Right cardiac atrium (tissue), 5 donors: Measurements from ENCODE around the gene LRRC23. TPM values are rescaled to one million over a fixed set of nuclear protein-coding genes. Genes with fewer than 3 reads are reported as not detected.

Experiments
- ATAC-seq, 2 donors: fragments of 200-7000 bp; cut with Tn5 transposase; one replicate each; pipeline versions ENCODE4 v1.8.0 to v1.9.1; 2020; ENCODE audit warnings: moderate library complexity in 2 of 2, mild to moderate bottlenecking in 1 of 2
- DNase-seq, 3 donors: peaks; one replicate each; pipeline ENCODE4 v3.0.0-alpha.2; 2020
- H3K27ac ChIP-seq: one replicate; pipeline ENCODE4 v1.5.1; 2013; ENCODE audit warnings: mild to moderate bottlenecking, low read length, control low read depth, moderate library complexity
- H3K27me3 ChIP-seq: one replicate; pipeline ENCODE4 v1.6.1; 2013; ENCODE audit not compliant: control insufficient read depth, insufficient read depth
- H3K4me1 ChIP-seq: one replicate; pipeline ENCODE4 v1.6.1; 2013; ENCODE audit warnings: low read length; ENCODE audit not compliant: control insufficient read depth, insufficient read depth
- H3K4me3 ChIP-seq: one replicate; pipeline ENCODE4 v1.5.1; 2013; ENCODE audit warnings: low read length, control low read depth
- H3K9me3 ChIP-seq: one replicate; pipeline ENCODE4 v1.6.1; 2013; ENCODE audit warnings: low read length; ENCODE audit not compliant: control insufficient read depth
- WGBS: extraction: QIAGEN DNeasy Blood & Tissue Kit; methylation state at CpG from one replicate; pipeline ENCODE4 v1.1.7; 2013; 5-methylcytosine and 5-hydroxymethylcytosine counted together
- intact Hi-C, 4 donors: fragments of 100-400 bp; cut with DNase I; formaldehyde crosslinking; loops; one replicate each; pipeline versions ENCODE4 v1.11.0 to v1.14.0; 2022 to 2023
- polyA plus RNA-seq: library from polyadenylated mRNA; stranded (reverse); fragments of 200-250 nt; gene quantifications from one replicate; pipeline ENCODE4 v1.2.3, GENCODE V29; 2013
- total RNA-seq, 4 donors: library from RNA; stranded (reverse); fragmentation: NEBNext Ultra II Directional; extraction: Animal tissue kit (Norgen Biotek cat#: 25700); gene quantifications; one replicate each; pipeline ENCODE4 v1.2.1, GENCODE V29; 2021
- donor health status: healthy with polysubstance abuse.
- donor health status: DM: no; HTN: yes; CAD: no.
- donor health status: DM: no; HTN: no; CAD: no.
- donor health status: DM: no; HTN: yes; CAD: no; lungs with severe emphysema.
- donor health status: DM: yes; HTN: yes; CAD: no.

The LRRC23 gene
- total and polyA plus RNA-seq, 5 donors = 11.4 to 15.0 (median 12.7) TPM

DNA sequence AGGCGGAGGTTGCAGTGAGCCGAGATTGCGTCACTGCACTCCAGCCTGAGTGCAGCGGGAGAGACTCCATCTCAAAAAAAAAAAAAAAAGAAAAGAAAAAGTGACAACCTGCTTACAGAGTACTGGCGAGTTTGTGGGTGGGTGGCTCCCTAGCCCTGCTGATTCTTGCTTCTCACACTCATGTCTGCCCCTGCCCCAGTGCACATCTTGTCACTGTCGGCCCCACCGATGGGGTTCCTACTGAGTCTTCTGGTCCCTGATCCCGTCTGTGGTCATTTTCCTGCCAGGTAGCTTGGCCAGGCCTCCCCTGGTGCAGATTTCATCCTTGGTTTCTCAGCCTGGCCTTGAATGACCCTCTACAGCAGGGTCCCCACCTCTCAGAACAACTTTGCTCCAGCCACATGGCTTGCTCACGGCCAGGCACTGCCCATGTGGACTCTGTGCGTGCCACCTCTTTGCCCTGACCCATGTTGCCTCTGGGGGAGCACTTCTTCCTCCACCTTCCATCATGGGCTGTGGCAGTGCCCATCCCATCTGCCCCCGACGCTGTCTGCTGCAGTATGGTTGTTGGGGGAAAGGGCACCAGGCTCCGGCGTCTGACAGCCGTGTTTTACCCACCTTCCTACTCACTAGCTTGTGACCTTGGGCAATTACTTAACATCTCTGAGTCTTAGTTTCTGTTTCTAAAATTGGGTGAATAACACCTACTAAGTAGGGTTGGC is 44.4 kb downstream of the LRRC23 start:
- Histone ChIP-seq H3K27me3 (no peaks in the 10 kb centered on the region), H3K4me1 (no peaks in the 10 kb centered on the region), H3K9me3 (no peaks in the 10 kb centered on the region), H3K4me3 (no peak overlapping the region), H3K27ac (no peak overlapping the region)
- 79% methylated on average over 15 of the region's 15 CpGs for WGBS
- DNase-seq (peak in 2 of 3 donors; percentile 24 to 42), ATAC-seq (no peak)
- intact Hi-C loops = loop anchor here in 2 of 4 donors (5.0 to 10.0 kb wide), 2 partner anchors 163 to 166 kb away; no protein-coding TSS in a partner anchor

DNA sequence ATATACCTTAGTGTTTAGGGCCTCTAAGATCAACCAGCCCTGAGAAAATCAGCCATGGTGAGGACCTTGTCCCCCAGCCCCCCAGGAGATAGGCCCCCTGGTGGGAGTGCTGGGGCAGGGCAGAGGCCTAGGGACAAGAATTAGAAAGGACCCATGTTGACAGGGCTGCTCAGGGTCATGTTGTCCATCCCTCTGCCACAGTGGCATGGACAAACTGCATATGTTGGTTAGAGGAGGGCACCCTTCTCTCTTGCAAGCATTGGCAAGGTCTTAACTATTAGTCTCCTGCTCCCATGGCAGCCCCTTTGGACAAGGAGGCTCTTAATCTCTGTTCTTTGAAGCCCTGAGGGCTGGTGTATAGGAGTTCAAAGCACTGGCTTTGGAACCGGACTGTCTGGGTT is 45.8 kb downstream of the LRRC23 start:
- intact Hi-C loops = loop anchor here in 1 of 4 donors (10.0 kb wide), 1 partner anchor 154 kb away; the partner anchor contains the start of gene C1RL
- H3K4me1 ChIP-seq = no peaks in the 10 kb centered on the region
- no peak overlapping the region for H3K4me3 ChIP-seq
- ATAC-seq (no peak), DNase-seq (no peak)
- H3K27ac ChIP-seq = no peak overlapping the region
- no peaks in the 10 kb centered on the region for H3K27me3 ChIP-seq
- 79% methylated on average over 1 of the region's 1 CpG for WGBS
- no peaks in the 10 kb centered on the region for H3K9me3 ChIP-seq

DNA sequence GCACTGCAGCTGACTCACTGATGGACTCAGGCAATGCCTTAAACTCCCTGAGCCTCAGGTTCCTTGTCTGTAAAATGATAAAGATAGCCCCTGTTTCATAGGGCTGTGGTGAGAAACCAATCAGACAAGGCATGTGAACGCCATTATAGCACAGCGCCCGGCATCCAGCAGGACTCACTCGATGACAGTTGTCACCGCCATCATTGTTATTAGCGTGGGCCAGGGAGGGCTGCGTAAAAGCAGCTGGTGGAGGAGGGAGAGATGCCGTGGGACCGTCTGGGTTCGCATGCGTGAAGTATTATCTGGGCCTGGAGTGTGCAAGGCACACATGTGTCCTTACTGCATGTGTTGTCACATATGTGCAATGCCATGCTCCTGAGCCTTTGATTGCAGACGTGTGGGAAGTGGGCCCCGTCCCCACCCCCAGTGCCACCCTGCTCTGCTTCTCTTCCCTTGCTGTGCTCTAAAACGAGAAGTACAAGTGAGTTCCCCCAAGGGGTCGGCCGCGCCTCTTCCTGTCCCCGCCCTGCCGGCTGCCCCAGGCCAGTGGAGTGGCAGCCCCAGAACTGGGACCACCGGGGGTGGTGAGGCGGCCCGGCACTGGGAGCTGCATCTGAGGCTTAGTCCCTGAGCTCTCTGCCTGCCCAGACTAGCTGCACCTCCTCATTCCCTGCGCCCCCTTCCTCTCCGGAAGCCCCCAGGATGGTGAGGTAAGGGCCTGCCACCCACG is 46.4 kb downstream of the LRRC23 start, which contains the start of gene PTPN6:
Gene PTPN6 (plus strand): TSS at position 546 of the 730 bp plus-strand sequence. CDS start 157 bp downstream, at position 703.
- DNase-seq = peak; percentile 67 to 90 (median 86)
- Histone ChIP-seq H3K4me1 (no peaks in the 10 kb centered on the region), H3K9me3 (no peaks in the 10 kb centered on the region), H3K4me3 (peak within 1 kb of the TSS; percentile 1), H3K27me3 (no peaks in the 10 kb centered on the region), H3K27ac (peak within 1 kb of the TSS; percentile 22)
- 69% methylated on average over 25 of the region's 25 CpGs for WGBS
- peak; percentile 12 to 20 for ATAC-seq
- intact Hi-C loops = loop anchor here in 1 of 4 donors (10.0 kb wide), 1 partner anchor 154 kb away; the partner anchor contains the start of gene C1RL

DNA sequence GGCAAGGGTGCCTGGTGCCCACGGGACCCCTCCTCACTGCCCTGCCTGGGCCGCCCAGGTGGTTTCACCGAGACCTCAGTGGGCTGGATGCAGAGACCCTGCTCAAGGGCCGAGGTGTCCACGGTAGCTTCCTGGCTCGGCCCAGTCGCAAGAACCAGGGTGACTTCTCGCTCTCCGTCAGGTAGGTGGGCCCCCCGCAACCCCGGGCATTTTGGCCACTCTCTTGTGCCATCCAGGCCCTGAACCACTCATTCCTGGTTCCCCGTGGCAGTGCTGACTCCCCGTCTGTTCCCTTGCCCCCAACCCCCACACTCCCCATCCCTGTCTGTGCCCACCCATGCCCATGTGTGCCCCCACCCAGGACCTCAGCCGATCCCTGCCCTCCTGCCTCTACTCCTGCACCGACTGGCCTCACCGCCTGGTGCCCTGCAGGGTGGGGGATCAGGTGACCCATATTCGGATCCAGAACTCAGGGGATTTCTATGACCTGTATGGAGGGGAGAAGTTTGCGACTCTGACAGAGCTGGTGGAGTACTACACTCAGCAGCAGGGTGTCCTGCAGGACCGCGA is 47.0 kb downstream of the LRRC23 start:
- intact Hi-C loops = loop anchor here in 1 of 4 donors (10.0 kb wide), 1 partner anchor 153 kb away; the partner anchor contains the start of gene C1RL
- DNase-seq (peak; percentile 20 to 54 (median 29)), ATAC-seq (no peak)
- H3K27me3 ChIP-seq = no peaks in the 10 kb centered on the region
- H3K4me3 ChIP-seq = peak overlapping the region; percentile 1
- peak overlapping the region; percentile 22 for H3K27ac ChIP-seq
- no peaks in the 10 kb centered on the region for H3K4me1 ChIP-seq
- no peaks in the 10 kb centered on the region for H3K9me3 ChIP-seq
- 84% methylated on average over 20 of the region's 20 CpGs for WGBS

DNA sequence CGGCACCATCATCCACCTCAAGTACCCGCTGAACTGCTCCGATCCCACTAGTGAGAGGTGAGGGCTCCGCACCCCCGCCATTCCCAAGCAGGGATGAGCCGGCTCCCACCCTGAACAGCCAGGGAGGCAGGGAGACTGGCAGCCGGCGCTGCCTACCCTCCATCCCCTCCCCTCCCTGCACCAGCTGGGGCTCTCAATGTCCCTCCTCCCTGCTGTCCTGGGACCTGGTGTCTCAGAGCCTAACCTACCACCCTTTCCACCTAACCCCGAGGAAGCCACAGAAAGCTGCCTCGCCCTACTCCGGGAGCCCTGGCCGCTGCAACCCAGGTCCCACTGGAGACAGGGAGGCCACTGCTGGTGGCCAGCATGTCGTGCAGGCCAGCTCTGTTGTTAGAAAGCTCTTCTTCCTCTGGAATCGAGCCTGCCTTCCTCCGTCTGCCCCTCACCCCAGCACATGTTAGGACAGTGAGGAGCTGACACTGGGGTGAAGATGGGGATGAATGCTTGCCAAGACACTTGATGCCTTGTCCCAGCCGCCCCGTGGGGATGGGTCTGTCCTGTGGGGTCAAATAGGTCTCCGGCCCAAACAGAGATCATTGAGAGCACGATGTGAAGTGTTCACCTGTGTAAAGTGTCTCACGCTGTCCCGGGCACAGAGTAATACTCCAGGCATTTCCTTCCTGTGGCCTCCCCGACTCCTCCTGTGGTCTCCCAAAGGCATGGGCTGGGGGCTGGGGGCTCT is 47.7 kb downstream of the LRRC23 start:
- no peaks in the 10 kb centered on the region for H3K9me3 ChIP-seq
- no peak overlapping the region for H3K27ac ChIP-seq
- DNase-seq = peak; percentile 13 to 57 (median 53)
- 64% methylated on average over 22 of the region's 22 CpGs for WGBS
- ATAC-seq = no peak
- intact Hi-C loops = loop anchor here in 1 of 4 donors (10.0 kb wide), 1 partner anchor 153 kb away; the partner anchor contains the start of gene C1RL
- peak overlapping the region; percentile 4 for H3K4me3 ChIP-seq
- H3K27me3 ChIP-seq = no peaks in the 10 kb centered on the region
- no peaks in the 10 kb centered on the region for H3K4me1 ChIP-seq

DNA sequence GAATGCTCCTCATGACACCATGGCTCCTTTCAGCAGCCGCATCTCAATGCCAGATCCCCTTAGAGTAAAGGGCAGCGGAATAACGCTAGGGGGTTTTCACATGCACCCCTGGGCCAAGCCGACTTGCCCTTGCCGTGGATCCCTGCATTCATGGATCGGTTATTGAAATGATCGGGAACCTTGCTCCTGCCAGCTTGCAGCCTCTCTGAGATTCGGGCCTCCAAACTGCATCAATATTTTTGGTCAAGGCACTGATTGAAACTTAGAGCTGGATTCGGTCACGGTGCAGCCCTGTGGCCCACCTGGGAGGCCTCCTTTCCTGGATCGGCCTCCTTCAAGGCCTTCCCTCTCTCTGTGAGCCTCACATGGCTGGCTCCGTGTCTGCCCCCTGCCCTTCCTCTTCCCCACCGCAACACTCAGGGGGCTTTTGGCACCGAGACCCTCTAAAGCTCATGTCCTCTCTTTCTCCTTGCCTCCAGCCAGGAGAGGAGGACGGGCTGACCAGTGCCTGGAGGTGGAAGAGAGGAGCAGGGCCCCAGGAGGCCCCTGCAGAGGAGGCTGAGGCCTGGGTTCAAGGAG is 48.3 kb downstream of the LRRC23 start:
- Histone ChIP-seq H3K27me3 (no peaks in the 10 kb centered on the region), H3K27ac (no peak overlapping the region), H3K4me1 (no peaks in the 10 kb centered on the region), H3K9me3 (no peaks in the 10 kb centered on the region), H3K4me3 (peak overlapping the region; percentile 4)
- DNase-seq = peak in 1 of 3 donors; percentile 26
- intact Hi-C loops = loop anchor here in 1 of 4 donors (10.0 kb wide), 1 partner anchor 152 kb away; the partner anchor contains the start of gene C1RL
- ATAC-seq = no peak
- WGBS = 78% methylated on average over 15 of the region's 15 CpGs

DNA sequence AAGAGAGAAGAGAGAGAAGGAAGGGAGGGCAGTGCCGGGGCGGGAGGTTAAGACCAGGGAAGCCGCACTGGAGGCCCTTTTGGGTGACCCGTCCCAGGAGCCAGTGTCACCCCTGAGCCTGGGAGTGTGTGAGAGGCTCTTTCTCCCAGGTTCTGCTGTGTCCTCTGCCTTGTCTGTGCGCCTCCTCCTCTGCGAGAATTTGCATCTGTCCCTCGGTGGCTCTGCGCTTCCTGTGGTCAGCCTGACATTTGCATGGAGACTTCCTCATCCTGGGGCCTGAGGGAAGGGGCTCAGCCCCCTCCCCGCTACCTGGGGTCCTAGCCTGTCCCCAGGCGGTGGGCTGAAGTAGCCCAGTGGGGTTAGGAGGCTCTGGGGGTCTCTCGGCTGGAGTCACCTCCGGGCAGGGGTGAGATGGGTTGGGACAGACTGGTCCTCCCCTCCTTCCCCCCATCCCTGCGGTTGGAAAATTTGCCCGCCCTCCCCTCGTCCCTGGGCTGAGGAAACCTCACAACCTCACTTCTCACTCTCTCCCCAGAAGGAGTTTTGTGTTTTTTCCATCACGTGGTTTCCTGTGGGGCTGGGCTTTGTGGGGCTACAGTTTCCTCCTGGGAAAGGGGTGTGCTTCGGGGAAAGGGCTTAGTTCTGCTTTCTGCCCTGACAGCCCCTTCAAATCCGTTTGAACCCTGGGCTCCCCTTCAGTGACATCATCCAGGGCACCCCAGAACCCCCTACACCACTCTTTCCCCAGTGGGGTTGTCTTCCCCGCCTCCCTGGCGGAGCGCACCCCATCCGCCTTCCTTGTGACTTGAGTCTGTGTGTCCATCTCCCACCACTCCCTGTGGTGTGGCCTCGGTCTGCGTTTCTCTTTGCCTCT is 49.1 kb downstream of the LRRC23 start:
- H3K27me3 ChIP-seq = no peaks in the 10 kb centered on the region
- WGBS = 46% methylated on average over 24 of the region's 24 CpGs
- H3K4me3 ChIP-seq = no peak overlapping the region
- peak; percentile 42 to 69 for ATAC-seq
- peak; percentile 48 to 83 (median 75) for DNase-seq
- no peaks in the 10 kb centered on the region for H3K9me3 ChIP-seq
- intact Hi-C loops = loop anchor here in 1 of 4 donors (10.0 kb wide), 1 partner anchor 151 kb away; the partner anchor contains the start of gene C1RL
- H3K4me1 ChIP-seq = no peaks in the 10 kb centered on the region
- H3K27ac ChIP-seq = no peak overlapping the region

DNA sequence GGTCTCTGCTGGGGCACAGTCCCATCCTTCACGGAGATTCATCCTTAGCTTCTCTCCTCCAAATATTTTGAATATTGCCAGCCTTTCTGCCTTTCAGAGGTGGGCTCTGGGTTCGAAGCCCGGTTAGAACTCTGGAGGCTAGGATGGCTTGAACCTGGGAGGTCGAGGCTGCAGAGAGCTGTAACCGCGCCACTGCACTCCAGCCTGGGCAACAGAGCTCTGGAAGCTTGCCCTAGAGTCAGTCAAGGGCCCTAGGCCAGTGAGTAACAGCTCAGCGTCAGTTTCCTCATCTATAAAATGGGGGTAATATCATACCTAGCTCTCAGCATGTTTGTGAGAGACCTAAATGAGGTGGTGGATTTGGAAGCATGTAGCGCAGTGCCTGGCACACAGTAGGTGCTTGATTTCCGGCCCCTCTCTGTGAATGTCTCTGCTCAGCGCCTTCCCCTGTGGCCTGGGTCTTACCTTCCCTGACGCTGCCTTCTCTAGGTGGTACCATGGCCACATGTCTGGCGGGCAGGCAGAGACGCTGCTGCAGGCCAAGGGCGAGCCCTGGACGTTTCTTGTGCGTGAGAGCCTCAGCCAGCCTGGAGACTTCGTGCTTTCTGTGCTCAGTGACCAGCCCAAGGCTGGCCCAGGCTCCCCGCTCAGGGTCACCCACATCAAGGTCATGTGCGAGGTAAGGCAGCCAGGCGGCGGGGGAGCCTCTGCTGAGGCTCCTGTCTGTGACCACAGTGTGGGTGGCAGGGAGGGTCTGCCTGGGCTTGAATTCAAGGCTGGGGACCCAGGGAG is 49.9 kb downstream of the LRRC23 start:
- Histone ChIP-seq H3K4me3 (no peak overlapping the region), H3K9me3 (no peaks in the 10 kb centered on the region), H3K27me3 (no peaks in the 10 kb centered on the region), H3K27ac (no peak overlapping the region), H3K4me1 (no peaks in the 10 kb centered on the region)
- DNase-seq (peak; percentile 10 to 51 (median 47)), ATAC-seq (no peak)
- WGBS = 88% methylated on average over 21 of the region's 21 CpGs
- intact Hi-C loops = loop anchor here in 1 of 4 donors (10.0 kb wide), 1 partner anchor 150 kb away; the partner anchor contains the start of gene C1RL
